ENCODE measurements around the gene CRX. TPM values are rescaled to one million over a fixed set of nuclear protein-coding genes. Genes with fewer than 3 reads are reported as not detected.
A peak's percentile ranks its signal among the peaks of the same experiment; 100 is the strongest.
"Not testable (repeated sequence)": the region's sequence is repeated elsewhere in the genome, so short reads cannot be mapped to it uniquely, and the experiment has no call there.

CRX gene
- total RNA-seq, 2 donors from 2014 or later: not detected

DNA sequence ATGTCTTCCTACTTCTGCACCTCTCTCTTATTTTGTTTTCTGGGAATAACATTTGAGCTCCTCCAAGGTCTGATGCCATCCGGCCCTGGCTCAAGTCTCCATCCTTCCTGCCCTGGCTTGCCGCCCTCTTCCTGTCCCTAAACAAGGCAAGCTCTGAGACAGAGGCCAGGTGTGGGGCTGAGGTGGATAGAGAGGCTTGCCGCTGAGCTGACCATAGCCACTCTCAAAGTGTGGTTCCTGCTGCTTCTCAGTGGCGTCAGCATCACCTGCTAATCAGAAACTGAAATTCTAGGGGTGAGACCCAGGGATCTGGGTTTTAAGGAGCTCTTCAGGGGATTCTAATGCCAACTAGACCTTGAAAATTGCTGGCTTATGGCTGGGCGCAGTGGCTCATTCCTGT lies 31.3 kb downstream of the CRX start:
- Mint-ChIP-seq H3K27me3 (peaks cover 56% of the 10 kb centered on the region), H3K27ac (peak overlapping the region; percentile 60), H3K36me3 (ENCODE audit: low read depth) (peaks cover 3% of the 10 kb centered on the region), H3K4me1 (peaks cover 12% of the 10 kb centered on the region), H3K4me3 (peak overlapping the region; percentile 64)
- ATAC-seq: no peak
- DNase-seq: no peak
- no peaks in the 10 kb centered on the region for H3K9me3 ChIP-seq (ENCODE audit: control insufficient read depth, low read length, poor library complexity, severe bottlenecking)

DNA sequence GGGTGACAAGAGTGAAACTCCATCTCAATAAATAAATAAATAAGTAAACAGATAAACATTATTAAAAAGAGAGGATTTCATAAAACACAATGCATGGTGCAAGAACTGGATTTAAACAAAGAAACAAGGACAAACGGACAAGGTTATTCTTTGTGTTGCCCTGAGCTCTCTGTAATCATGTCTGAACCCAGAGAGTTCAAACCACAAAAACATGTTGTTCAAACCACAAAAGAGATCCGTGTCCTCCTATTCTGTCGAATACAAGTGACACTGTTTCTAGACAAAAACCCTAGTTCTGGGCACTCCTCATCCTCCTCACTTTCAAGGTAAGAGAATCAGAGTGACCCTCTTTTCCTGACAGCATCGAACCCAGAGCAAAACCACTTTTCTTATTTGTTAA lies 32.7 kb downstream of the CRX start:
- Mint-ChIP-seq H3K27ac (no peak overlapping the region), H3K4me3 (no peak overlapping the region), H3K36me3 (ENCODE audit: low read depth) (peaks cover 3% of the 10 kb centered on the region), H3K27me3 (peaks cover 51% of the 10 kb centered on the region), H3K4me1 (peaks cover 8% of the 10 kb centered on the region)
- DNase-seq (no peak), ATAC-seq (no peak)
- H3K9me3 ChIP-seq (ENCODE audit: control insufficient read depth, low read length, poor library complexity, severe bottlenecking): no peaks in the 10 kb centered on the region

DNA sequence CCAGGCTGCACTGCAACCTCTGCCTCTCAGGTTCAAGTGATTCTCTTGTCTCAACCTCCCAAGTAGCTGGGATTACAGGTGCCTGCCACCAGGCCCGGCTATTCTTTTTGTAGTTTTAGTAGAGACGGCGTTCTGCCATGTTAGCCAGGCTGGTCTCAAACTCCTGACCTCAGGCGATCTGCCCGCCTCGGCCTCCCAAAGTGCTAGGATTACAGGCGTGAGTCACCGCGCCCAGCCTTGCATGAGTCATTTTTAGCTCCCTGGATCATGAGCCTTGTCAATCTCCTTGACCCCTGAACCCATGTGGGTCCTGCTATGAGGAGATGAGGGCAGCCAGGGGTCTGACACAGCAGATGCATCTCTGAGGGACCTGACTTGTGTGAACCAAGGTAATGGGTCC lies 36.5 kb downstream of the CRX start:
- H3K4me3 Mint-ChIP-seq; H3K9me3 ChIP-seq (ENCODE audit: control insufficient read depth, low read length, poor library complexity, severe bottlenecking); ATAC-seq; H3K27ac Mint-ChIP-seq; H3K4me1 Mint-ChIP-seq; DNase-seq; H3K36me3 Mint-ChIP-seq (ENCODE audit: low read depth): not testable (repeated sequence)
- peaks cover 42% of the 10 kb centered on the region for H3K27me3 Mint-ChIP-seq

DNA sequence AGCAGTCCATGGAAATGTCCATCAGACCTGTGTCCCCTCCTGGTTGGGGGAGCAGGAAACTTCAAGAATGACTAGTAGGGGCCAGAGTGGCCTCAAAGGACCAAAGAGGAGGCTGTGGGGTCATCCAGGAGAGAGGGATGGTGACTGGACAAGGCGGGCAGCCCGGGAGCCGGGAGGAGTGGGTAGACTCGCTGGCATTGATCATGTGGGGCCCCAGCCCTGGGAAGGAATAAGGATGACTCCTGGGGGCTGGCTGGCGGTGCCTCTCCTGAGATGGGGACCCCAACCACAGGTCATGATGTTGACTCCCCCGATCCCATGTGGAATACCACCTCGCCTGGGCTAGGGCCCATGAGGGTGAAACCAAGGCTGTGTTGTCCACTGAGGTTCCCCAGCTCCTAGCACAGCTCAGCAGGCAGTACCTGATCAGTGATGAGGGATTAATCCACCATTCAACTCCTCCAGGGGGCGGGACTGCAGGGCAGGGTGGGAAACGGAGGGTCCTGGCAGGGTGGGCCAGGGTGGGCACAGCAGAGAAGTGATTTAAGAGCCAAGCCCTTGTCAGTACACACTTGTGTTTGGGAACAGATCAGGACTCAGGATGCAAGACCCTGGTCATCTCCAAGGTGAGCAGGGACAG lies 37.0 kb downstream of the CRX start, which contains the start of gene TPRX2:
TSS of gene TPRX2 (plus strand) at position 590 of the 640 bp plus-strand sequence. CDS start at position 602, 12 bp downstream.
- H3K27me3 Mint-ChIP-seq: peaks cover 41% of the 10 kb centered on the region
- H3K9me3 ChIP-seq (ENCODE audit: control insufficient read depth, low read length, poor library complexity, severe bottlenecking); H3K4me1 Mint-ChIP-seq; H3K36me3 Mint-ChIP-seq (ENCODE audit: low read depth); ATAC-seq; H3K4me3 Mint-ChIP-seq; H3K27ac Mint-ChIP-seq; DNase-seq: not testable (repeated sequence)

DNA sequence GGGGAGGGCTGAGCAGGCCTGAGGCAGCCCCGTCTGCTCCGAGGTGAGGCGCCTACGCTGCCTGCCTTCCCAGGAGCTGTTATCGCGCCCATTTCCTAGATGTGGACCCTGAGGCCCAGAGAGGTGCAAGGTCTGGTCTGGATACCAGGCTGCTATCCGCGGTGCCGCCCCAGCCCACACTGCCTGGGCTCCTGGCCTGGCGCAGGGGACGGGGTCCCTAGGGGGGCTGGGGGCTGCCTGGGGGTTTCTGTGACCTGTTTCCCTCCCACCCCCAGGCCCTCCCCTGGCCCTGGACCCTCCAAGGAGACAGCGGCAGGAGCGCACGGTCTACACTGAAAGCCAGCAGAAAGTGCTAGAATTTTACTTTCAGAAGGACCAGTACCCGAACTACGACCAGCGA lies 38.1 kb downstream of the CRX start:
- H3K27me3 Mint-ChIP-seq: peaks cover 33% of the 10 kb centered on the region
- not testable (repeated sequence) for H3K4me1 Mint-ChIP-seq

DNA sequence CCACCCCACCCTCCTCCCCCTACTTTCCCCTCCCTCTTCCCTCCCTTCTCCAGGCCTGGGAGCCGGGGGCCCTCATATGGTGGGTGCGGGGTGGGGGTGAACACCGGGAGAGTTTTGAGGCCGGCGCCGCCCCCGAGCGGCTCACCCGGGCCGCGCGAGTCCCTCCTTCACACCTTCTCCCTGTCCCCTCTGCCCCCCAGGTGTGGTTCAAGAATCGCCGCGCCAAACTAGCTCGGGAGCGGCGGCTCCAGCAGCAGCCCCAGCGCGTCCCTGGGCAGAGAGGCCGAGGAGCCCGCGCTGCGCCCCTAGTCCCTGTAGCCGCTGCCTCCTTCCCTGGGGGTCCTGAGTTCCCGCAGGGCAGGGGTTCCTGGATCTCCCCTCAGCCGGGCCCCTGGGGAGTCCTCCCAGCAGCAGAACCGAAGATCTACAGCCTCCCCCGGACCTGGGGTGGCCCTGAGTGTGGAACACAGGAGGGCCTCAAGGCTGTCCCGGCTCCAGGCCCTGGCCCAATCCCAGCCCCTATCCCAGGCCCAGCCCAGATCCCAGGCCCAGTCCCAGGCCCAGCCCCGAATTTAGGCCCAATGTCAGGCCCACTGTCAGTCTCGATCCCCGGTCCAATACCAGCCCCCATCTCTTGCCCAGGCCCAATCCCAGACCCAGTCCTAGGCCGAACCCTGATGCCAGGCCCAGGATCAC lies 39.0 kb downstream of the CRX start:
- no peaks in the 10 kb centered on the region for H3K4me1 Mint-ChIP-seq
- H3K27ac Mint-ChIP-seq: no peak overlapping the region
- no peak for DNase-seq
- ATAC-seq: no peak
- no peaks in the 10 kb centered on the region for H3K9me3 ChIP-seq (ENCODE audit: control insufficient read depth, low read length, poor library complexity, severe bottlenecking)
- peaks cover 30% of the 10 kb centered on the region for H3K27me3 Mint-ChIP-seq
- peaks cover 4% of the 10 kb centered on the region for H3K36me3 Mint-ChIP-seq (ENCODE audit: low read depth)
- no peak overlapping the region for H3K4me3 Mint-ChIP-seq

More for the DNA sequence above, 38.1 kb downstream of the CRX start:
- H3K4me3 Mint-ChIP-seq; H3K9me3 ChIP-seq (ENCODE audit: control insufficient read depth, low read length, poor library complexity, severe bottlenecking); ATAC-seq; H3K27ac Mint-ChIP-seq; H3K36me3 Mint-ChIP-seq (ENCODE audit: low read depth); DNase-seq: not testable (repeated sequence)

DNA sequence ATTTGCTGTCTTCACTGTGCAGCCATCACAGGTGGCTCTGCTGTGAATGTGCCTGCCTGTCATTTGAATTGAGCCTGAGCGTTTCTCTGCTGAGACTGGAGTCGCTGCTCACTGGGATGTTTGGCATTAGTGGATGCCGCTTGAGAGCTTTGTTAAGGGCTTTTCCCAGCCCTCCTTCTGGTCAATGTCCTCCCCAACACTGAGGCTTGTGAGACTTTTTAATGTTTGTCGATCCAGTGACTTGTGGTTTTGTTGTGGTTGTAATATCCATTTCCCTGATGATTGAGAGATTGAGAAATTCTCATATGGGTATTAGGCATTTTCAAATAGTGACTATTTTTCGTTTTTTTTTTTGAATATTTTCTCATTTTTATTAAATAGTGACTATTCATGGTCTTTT lies 39.9 kb downstream of the CRX start:
- Mint-ChIP-seq H3K27me3 (peaks cover 30% of the 10 kb centered on the region), H3K27ac (no peak overlapping the region), H3K4me1 (no peaks in the 10 kb centered on the region), H3K4me3 (no peak overlapping the region), H3K36me3 (ENCODE audit: low read depth) (peaks cover 4% of the 10 kb centered on the region)
- H3K9me3 ChIP-seq (ENCODE audit: control insufficient read depth, low read length, poor library complexity, severe bottlenecking): no peaks in the 10 kb centered on the region
- ATAC-seq: no peak
- DNase-seq: no peak

DNA sequence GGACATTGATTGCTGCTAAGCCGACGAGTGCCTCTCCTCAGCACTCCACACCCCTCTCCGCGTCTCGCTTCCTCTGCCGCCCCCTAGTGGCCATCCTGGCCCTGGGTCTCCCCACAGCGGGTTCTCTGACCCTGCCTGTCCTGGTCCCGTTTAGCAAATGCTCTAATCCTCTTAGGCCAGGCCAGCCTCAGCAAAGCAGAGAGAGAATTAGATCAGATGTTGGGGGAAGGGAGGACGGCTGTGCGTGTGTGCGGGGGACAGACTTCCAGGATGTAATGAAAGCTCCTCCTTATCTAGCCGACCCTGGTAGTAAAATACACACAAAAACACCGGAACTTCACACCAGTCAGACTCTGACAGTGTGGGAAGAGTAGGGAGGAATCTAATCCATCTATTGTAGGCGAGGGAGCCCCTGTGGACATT lies 41.8 kb downstream of the CRX start:
- Mint-ChIP-seq H3K27me3 (peaks cover 20% of the 10 kb centered on the region), H3K27ac (no peak overlapping the region), H3K4me1 (no peaks in the 10 kb centered on the region), H3K4me3 (no peak overlapping the region), H3K36me3 (ENCODE audit: low read depth) (peaks cover 4% of the 10 kb centered on the region)
- ATAC-seq: peak; percentile 90
- peak; percentile 59 to 86 (median 70) for DNase-seq
- no peaks in the 10 kb centered on the region for H3K9me3 ChIP-seq (ENCODE audit: control insufficient read depth, low read length, poor library complexity, severe bottlenecking)

DNA sequence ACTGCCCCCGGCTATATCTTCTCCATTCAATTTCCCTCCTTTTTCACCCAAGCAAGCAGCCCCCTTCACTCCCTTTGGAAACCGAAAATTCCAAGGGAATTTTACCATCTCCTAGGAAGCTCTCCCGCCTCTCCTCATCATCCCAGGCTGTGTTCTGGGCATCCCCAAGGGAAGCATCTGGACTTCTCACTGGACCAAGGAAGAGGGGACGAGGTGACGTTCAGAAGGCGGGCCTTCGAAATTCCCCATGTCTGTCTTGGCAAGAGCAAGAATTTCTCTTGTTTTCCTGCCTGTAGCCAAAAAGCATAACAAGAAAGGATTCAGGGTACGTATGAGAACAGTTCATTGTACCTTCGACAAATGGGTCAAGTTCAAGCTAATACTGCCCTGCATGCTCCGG lies 43.4 kb downstream of the CRX start:
- Mint-ChIP-seq H3K27me3 (peaks cover 17% of the 10 kb centered on the region), H3K36me3 (ENCODE audit: low read depth) (peaks cover 4% of the 10 kb centered on the region), H3K27ac (no peak overlapping the region), H3K4me1 (no peaks in the 10 kb centered on the region), H3K4me3 (no peak overlapping the region)
- no peak for ATAC-seq
- no peaks in the 10 kb centered on the region for H3K9me3 ChIP-seq (ENCODE audit: control insufficient read depth, low read length, poor library complexity, severe bottlenecking)
- no peak for DNase-seq

DNA sequence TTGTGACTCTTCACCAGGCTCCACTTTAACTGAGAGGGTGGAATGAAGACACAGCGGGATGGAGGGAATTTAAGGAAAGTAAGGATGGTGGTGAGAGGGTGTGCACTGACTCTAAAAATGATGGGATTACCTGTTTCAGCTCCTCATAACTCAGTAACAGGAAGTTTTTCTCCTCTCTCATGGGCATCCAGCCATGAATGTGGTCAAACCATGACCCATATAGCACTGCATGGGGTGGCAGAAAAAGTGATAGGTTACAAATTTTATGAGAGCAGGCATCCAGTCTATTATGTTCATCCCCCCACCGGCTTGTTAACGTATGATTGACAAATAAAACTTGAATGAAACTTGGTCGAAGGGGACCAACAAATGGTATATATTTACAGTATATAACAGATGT lies 57.2 kb downstream of the CRX start:
- H3K27me3 Mint-ChIP-seq: peaks cover 37% of the 10 kb centered on the region
- H3K9me3 ChIP-seq (ENCODE audit: control insufficient read depth, low read length, poor library complexity, severe bottlenecking): no peaks in the 10 kb centered on the region
- no peak overlapping the region for H3K4me3 Mint-ChIP-seq
- no peak overlapping the region for H3K27ac Mint-ChIP-seq
- H3K4me1 Mint-ChIP-seq: no peaks in the 10 kb centered on the region
- H3K36me3 Mint-ChIP-seq (ENCODE audit: low read depth): peaks cover 2% of the 10 kb centered on the region
- no peak for DNase-seq
- ATAC-seq: no peak

DNA sequence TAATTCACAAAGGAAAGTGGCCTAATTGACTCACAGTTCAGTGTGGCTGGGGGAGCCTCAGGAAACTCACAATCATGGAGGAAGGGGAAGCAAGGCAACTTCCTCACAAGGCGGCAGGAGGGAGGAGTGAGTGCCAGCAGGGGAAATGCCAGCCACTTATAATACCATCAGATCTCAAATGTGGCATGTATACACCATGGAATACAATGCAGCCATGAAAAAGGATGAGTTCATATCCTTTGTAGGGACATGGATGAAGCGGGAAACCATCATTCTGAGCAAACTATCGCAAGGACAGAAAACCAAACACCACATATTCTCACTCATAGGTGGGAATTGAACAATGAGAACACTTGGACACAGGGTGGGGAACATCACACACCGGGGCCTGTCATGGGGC lies 57.6 kb downstream of the CRX start:
- not testable (repeated sequence) for ATAC-seq; H3K27ac Mint-ChIP-seq; H3K4me1 Mint-ChIP-seq; DNase-seq; H3K4me3 Mint-ChIP-seq; H3K9me3 ChIP-seq (ENCODE audit: control insufficient read depth, low read length, poor library complexity, severe bottlenecking); H3K36me3 Mint-ChIP-seq (ENCODE audit: low read depth)
- H3K27me3 Mint-ChIP-seq: peaks cover 32% of the 10 kb centered on the region

DNA sequence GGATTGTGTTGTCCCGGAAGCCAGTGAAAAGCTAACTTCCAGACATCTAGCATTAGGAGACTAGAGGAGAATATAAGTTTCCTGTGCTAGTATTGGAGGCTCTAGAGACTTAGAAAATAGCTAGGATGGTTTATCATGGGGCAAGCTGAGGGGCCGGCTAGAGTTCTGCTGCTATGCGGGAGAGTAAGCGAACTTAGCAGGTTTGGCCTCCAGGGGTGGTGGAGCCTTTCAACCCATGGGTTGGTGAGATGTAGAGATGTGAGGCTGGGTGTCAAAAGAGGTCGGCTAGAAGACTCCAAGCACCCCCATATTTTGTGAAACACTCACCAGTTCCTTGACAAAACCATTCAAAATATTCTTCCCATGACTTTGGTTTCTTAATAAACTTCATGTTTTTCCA lies 60.0 kb downstream of the CRX start:
- Mint-ChIP-seq H3K4me1 (peaks cover 4% of the 10 kb centered on the region), H3K27ac (no peak overlapping the region), H3K4me3 (no peak overlapping the region), H3K36me3 (ENCODE audit: low read depth) (no peaks in the 10 kb centered on the region), H3K27me3 (peaks cover 36% of the 10 kb centered on the region)
- no peak for DNase-seq
- ATAC-seq: no peak
- H3K9me3 ChIP-seq (ENCODE audit: control insufficient read depth, low read length, poor library complexity, severe bottlenecking): no peaks in the 10 kb centered on the region

DNA sequence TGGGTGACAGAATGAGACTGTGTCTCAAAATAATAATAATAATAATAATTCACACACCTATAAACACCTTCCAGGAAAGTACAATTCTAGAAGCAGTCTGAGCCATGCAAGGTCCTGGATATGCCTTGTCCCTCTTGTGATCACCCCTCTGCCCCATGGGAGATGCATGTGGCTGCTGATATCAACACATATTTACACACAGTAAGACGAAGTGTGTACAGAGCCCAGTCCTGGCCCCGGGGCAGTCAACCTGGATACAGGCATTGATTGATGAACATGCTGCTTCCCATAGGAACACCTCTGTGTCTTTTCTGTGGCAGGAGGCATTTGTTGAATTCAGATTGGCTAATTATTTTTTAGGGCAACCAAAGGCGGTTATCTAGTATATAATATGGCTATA lies 61.2 kb downstream of the CRX start:
- Mint-ChIP-seq H3K27me3 (peaks cover 38% of the 10 kb centered on the region), H3K36me3 (ENCODE audit: low read depth) (no peaks in the 10 kb centered on the region), H3K4me1 (peaks cover 4% of the 10 kb centered on the region), H3K27ac (no peak overlapping the region), H3K4me3 (no peak overlapping the region)
- no peak for ATAC-seq
- no peak for DNase-seq
- no peaks in the 10 kb centered on the region for H3K9me3 ChIP-seq (ENCODE audit: control insufficient read depth, low read length, poor library complexity, severe bottlenecking)

DNA sequence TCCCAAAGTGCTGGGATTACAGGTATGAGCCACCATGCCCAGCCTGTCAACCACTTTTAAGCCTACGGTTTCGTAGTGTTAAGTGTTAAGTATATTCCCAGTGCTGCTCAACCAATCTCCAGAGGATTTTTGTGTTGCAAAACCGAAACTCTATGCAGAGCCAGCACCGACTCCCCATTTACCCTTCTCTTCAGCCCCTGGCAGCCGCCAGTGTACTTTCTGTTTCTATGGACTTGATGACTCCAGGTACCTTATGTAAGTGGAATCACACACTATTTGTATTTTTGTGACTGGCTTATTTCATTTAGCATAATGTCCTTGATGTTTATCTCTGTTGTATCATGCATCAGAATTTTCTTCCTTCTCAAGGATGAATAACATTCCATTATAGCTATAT lies 63.3 kb downstream of the CRX start:
- peaks cover 4% of the 10 kb centered on the region for H3K4me1 Mint-ChIP-seq
- H3K4me3 Mint-ChIP-seq: no peak overlapping the region
- DNase-seq (no peak), ATAC-seq (no peak)
- no peak overlapping the region for H3K27ac Mint-ChIP-seq
- peaks cover 45% of the 10 kb centered on the region for H3K27me3 Mint-ChIP-seq
- no peaks in the 10 kb centered on the region for H3K9me3 ChIP-seq (ENCODE audit: control insufficient read depth, low read length, poor library complexity, severe bottlenecking)
- no peaks in the 10 kb centered on the region for H3K36me3 Mint-ChIP-seq (ENCODE audit: low read depth)

All from T-helper 17 cell (primary cell).